Colonic mucosa (tissue), 4 donors: Measurements from ENCODE around the gene ATAD3B. TPM values are rescaled to one million over a fixed set of nuclear protein-coding genes. Genes with fewer than 3 reads are reported as not detected.

Source experiments
- DNase-seq: peaks from one replicate; pipeline ENCODE4 v3.0.0-alpha.2; 2020
- H3K27ac ChIP-seq: fragments of 200-600 bp; one replicate; pipeline ENCODE4 v1.8.0; 2021
- H3K27me3 ChIP-seq: fragments of 200-600 bp; one replicate; pipeline ENCODE4 v1.8.0; 2021
- H3K36me3 ChIP-seq: fragments of 200-600 bp; one replicate; pipeline ENCODE4 v1.8.0; 2021
- H3K4me1 ChIP-seq: fragments of 200-600 bp; one replicate; pipeline ENCODE4 v1.8.0; 2021; ENCODE audit warnings: mild to moderate bottlenecking
- H3K4me3 ChIP-seq: fragments of 200-600 bp; one replicate; pipeline ENCODE4 v1.8.0; 2021
- H3K9ac ChIP-seq, 2 donors: one replicate each; pipeline ENCODE4 v1.7.0; 2013; ENCODE audit warnings: control low read depth in 2 of 2, low read depth in 2 of 2, low read length in 2 of 2
- H3K9me3 ChIP-seq: fragments of 200-600 bp; one replicate; pipeline ENCODE4 v1.8.0; 2021
- CTCF ChIP-seq: fragments of 200-600 bp; IDR thresholded peaks from one replicate; pipeline ENCODE4 v1.8.0; 2022; ENCODE audit warnings: antibody characterized with exemption, mild to moderate bottlenecking
- intact Hi-C: fragments of 100-400 bp; cut with DNase I; formaldehyde crosslinking; loops from one replicate; pipeline ENCODE4 v1.14.1; 2022
- total RNA-seq, 2 donors: library from RNA; stranded (reverse); fragmentation: NEBNext Ultra II Directional in 1 of 2; extraction: Animal tissue kit (Norgen Biotek cat#: 25700) in 1 of 2; gene quantifications; one replicate each; pipeline ENCODE4 v1.2.1, GENCODE V29; 2021
- donor health status: healthy.
- donor health status: DM: no; HTN: no; CAD: no.
- donor health status: DM: no; HTN: no; CAD: no.

ATAD3B gene, protein sequence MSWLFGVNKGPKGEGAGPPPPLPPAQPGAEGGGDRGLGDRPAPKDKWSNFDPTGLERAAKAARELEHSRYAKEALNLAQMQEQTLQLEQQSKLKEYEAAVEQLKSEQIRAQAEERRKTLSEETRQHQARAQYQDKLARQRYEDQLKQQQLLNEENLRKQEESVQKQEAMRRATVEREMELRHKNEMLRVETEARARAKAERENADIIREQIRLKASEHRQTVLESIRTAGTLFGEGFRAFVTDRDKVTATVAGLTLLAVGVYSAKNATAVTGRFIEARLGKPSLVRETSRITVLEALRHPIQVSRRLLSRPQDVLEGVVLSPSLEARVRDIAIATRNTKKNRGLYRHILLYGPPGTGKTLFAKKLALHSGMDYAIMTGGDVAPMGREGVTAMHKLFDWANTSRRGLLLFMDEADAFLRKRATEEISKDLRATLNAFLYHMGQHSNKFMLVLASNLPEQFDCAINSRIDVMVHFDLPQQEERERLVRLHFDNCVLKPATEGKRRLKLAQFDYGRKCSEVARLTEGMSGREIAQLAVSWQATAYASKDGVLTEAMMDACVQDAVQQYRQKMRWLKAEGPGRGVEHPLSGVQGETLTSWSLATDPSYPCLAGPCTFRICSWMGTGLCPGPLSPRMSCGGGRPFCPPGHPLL
- 10 to 100 TPM; 16.6 to 62.9 TPM for total RNA-seq

GRCh38 chr1:1471389-1472052, at the start of gene ATAD3B:
Gene ATAD3B, plus strand, starts transcription at chr1:1471765. Its CDS starts 120 bp downstream, at chr1:1471885.
- intact Hi-C loops, result no loop called here
- Histone ChIP-seq H3K4me3 (peak within 1 kb of the TSS; percentile 65), H3K9ac (peak within 1 kb of the TSS; percentile 60 to 65), H3K4me1 (peaks cover 6% of the 10 kb centered on the region), H3K27me3 (no peaks in the 10 kb centered on the region), H3K36me3 (no peaks in the 10 kb centered on the region), H3K9me3 (no peaks in the 10 kb centered on the region), H3K27ac (peak within 1 kb of the TSS; percentile 32)
- no peak for TF ChIP-seq CTCF
- DNase-seq, result peak; percentile 97

GRCh38 chr1:1421907-1422464, 49.6 kb upstream of the ATAD3B start:
- no peak overlapping the region for H3K9ac ChIP-seq

DNA sequence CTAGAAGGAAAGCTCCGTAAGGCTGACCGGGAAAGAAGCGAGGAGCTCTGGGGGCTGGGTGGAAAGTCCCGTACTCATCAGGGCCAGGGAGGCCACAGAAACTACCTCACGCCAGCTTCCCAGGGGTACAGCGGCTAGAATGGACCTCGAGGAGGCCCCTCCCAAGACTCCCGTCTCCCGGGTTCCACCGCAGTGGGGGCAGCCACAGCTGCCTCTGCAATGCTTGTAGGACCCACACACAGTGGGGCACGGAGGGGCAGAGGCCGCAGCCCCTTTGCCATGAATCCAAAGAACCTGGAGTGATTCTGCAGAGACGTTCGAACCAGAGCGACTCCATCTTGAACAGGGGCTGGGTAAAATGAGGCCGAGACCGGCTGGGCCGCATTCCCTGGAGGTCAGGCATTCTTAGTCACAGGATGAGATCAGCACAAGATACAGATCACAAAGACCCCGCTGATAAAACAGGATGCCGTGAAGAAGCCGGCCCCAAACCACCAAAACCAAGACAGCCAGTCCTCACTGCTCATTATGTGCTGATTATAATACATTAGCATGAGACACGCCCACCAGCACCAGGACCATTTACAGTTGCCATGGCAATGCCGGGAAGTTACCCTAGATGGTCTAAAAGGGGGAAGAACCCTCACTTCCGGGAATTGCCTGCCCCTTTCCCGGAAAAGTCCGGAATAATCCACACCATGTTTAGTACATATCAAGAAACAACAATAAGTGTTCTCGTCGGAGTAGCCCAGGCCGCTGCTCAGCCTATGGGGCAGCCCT, 48.9 kb upstream of the ATAD3B start:
- Histone ChIP-seq H3K36me3 (no peaks in the 10 kb centered on the region), H3K4me1 (no peaks in the 10 kb centered on the region), H3K9me3 (no peaks in the 10 kb centered on the region), H3K4me3 (no peak overlapping the region), H3K27me3 (peaks cover 7% of the 10 kb centered on the region), H3K9ac (no peak overlapping the region), H3K27ac (no peak overlapping the region)
- TF ChIP-seq CTCF, result no peak
- intact Hi-C loops, result no loop called here
- DNase-seq, result no peak

More at GRCh38 chr1:1421907-1422464, 49.6 kb upstream of the ATAD3B start:
- Histone ChIP-seq H3K27me3 (peaks cover 7% of the 10 kb centered on the region), H3K4me1 (no peaks in the 10 kb centered on the region), H3K9me3 (no peaks in the 10 kb centered on the region), H3K27ac (no peak overlapping the region), H3K36me3 (no peaks in the 10 kb centered on the region), H3K4me3 (no peak overlapping the region)
- intact Hi-C loops, result no loop called here
- DNase-seq, result no peak
- no peak for TF ChIP-seq CTCF

DNA sequence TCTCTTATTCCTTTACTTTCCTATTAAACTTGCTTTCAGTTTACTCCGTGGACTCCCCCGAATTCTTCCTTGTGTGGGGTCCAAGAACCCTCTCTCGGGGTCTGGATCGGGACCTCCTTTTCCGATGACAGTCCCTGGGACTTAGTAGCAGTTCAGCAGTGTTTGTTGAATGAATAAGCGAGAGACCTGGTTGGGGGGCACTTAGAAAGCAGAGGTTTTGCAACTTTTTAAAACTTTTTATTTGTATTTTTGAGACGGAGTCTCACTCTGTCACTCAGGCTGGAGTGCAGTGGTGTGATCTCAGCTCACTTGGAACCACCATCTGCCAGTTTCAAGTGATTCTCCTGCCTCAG, 48.3 kb upstream of the ATAD3B start:
- Histone ChIP-seq H3K9ac (no peak overlapping the region), H3K4me1 (no peaks in the 10 kb centered on the region), H3K36me3 (no peaks in the 10 kb centered on the region), H3K4me3 (no peak overlapping the region), H3K27me3 (peaks cover 7% of the 10 kb centered on the region), H3K27ac (no peak overlapping the region), H3K9me3 (no peaks in the 10 kb centered on the region)
- TF ChIP-seq CTCF, result no peak
- DNase-seq, result no peak
- intact Hi-C loops, result no loop called here

- H3K27ac ChIP-seq, result no peak overlapping the region
- intact Hi-C loops, result no loop called here
These were observed 46.9 kb upstream of the ATAD3B start for GRCh38 chr1:1424707-1425106.

More at GRCh38 chr1:1424707-1425106, 46.9 kb upstream of the ATAD3B start:
- Histone ChIP-seq H3K9ac (no peak overlapping the region), H3K9me3 (no peaks in the 10 kb centered on the region), H3K27me3 (peaks cover 7% of the 10 kb centered on the region), H3K4me3 (no peak overlapping the region), H3K36me3 (no peaks in the 10 kb centered on the region), H3K4me1 (no peaks in the 10 kb centered on the region)
- no peak for DNase-seq
- no peak for TF ChIP-seq CTCF
